ENCODE results near the gene SETD1A. TPM values are rescaled to one million over a fixed set of nuclear protein-coding genes. Genes with fewer than 3 reads are reported as not detected.

The SETD1A gene
- polyA plus RNA-seq, 2 of the 4 experiments (the other 2 are of a cell fraction): 2.0 to 21.2 TPM

DNA sequence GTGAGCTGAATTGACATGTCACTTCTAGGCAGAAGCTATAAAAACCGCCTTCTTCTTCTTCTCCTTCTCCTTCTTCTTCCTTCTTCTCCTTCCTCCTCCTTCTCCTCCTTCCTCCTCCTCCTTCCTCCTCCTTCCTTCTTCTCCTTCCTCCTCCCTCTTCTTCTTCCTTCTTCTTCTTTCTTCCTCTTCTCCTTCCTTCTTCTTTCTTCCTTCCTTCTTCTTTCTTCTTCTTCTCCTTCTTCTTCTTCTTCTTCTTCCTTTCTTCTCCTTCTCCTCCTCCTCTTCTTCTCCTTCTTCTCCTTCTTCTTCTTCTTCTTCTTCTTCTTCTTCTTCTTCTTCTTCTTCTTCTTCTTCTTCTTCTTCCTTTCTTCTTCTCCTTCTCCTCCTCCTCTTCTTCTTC lies 38.9 kb upstream of the SETD1A start:
- FAIRE-seq: no peak
- Histone ChIP-seq H3K27ac (no peak overlapping the region), H3K4me3 (no peak overlapping the region), H3K4me2 (no peak overlapping the region), H3K4me1 (no peaks in the 10 kb centered on the region), H3K9me3 (no peaks in the 10 kb centered on the region)
- POLR2A ChIA-PET: no interaction called here
- 85% methylated on average over 1 of the region's 1 CpG for WGBS (ENCODE audit: missing lambda C conversion rate)
- ATAC-seq: no peak
- CTCF ChIA-PET: interaction anchor here (1.1 to 2.5 kb wide), 4 partner anchors 16 to 74 kb away, joined by 3 to 9 read pairs (median 4); no protein-coding TSS in a partner anchor
- TF ChIP-seq GATA3 (IDR thresholded peaks at IDR 0.05; ENCODE audit: borderline replicate concordance) (no peak), ZNF302 (CRISPR knock-in tag; IDR thresholded peaks at IDR 0.05) (no peak), HEYL (CRISPR knock-in tag; IDR thresholded peaks at IDR 0.05) (no peak), JUNB (IDR thresholded peaks at IDR 0.05) (no peak), RARB (CRISPR knock-in tag; IDR thresholded peaks at IDR 0.05) (no peak), FOSB (CRISPR knock-in tag; IDR thresholded peaks at IDR 0.05) (no peak), HMGXB4 (CRISPR knock-in tag; IDR thresholded peaks at IDR 0.05; ENCODE audit: borderline replicate concordance) (no peak), EHF (CRISPR knock-in tag; IDR thresholded peaks at IDR 0.05) (no peak)
- DNase-seq (ENCODE audit: low read depth in 1 of 2, low spot score in 1 of 2): no peak

DNA sequence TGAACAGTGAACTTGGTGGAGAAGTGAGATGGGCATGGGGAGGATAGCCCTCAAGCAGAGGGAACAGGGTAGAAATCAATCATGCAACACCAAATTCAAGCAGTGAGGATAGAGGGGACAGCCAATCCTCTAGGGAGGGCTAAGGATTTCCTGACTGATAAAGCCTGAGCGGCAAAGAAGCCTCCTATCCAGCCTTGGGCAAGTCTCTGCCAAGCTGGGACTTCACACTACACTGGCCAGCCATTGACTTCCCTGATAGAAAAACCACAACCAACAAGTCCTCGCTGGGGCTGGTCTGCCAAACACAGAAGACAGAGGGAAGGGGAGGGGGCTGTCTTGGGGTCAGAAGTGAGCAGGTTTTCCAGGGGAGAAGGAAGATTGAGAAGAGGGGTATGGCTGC lies 36.7 kb upstream of the SETD1A start:
- Histone ChIP-seq H3K4me1 (peaks cover 9% of the 10 kb centered on the region; the same call in 1 of the 3 replicates), H3K4me3 (no peak overlapping the region), H3K9me3 (no peaks in the 10 kb centered on the region), H3K27ac (no peak overlapping the region), H3K4me2 (no peak overlapping the region)
- ATAC-seq (no peak), FAIRE-seq (no peak), DNase-seq (ENCODE audit: low read depth in 1 of 2, low spot score in 1 of 2) (no peak)
- POLR2A ChIA-PET: no interaction called here
- 94% methylated on average over 2 of the region's 2 CpGs for WGBS (ENCODE audit: missing lambda C conversion rate)
- CTCF ChIA-PET: interaction anchor here (1.2 to 1.8 kb wide), 2 partner anchors 19 to 114 kb away, joined by 3 to 13 read pairs; no protein-coding TSS in a partner anchor
- TF ChIP-seq RAD21 (conservative IDR thresholded peaks at IDR 0.05 in 1 of 2, IDR thresholded peaks at IDR 0.05 in 1 of 2): no peak
- TF ChIP-seq ELK1 (IDR thresholded peaks at IDR 0.05; ENCODE audit: low read depth, low read length): no peak
- no peak for TF ChIP-seq ZNF302 (CRISPR knock-in tag; IDR thresholded peaks at IDR 0.05)
- TF ChIP-seq CEBPB (IDR thresholded peaks at IDR 0.05): no peak
- TF ChIP-seq ESRRA (IDR thresholded peaks at IDR 0.05; ENCODE audit: borderline replicate concordance, low read length): no peak
- TF ChIP-seq CBX8 (IDR thresholded peaks at IDR 0.05): no peak

DNA sequence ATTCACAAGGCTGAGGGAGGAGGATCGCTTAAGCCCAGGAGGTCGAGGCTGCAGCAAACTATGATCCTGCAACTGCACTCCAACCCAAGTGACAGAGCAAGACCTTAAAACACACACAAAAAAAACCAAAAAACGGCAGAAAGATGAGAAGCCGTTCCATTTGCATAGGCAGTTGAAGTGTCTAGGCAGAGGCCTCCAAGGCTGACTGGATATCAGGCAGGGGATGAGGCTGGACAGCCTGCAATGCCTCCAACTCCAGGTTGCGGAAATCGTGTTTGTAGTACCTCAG lies 36.2 kb upstream of the SETD1A start:
- TF ChIP-seq, protein P1, sequence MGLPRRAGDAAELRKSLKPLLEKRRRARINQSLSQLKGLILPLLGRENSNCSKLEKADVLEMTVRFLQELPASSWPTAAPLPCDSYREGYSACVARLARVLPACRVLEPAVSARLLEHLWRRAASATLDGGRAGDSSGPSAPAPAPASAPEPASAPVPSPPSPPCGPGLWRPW (IDR thresholded peaks at IDR 0.05): no peak
- TF ChIP-seq JUN (IDR thresholded peaks at IDR 0.05) (no peak), EP300 (IDR thresholded peaks at IDR 0.05) (no peak), TFCP2L1 (CRISPR knock-in tag; IDR thresholded peaks at IDR 0.05) (no peak)
- TF ChIP-seq, protein P2, sequence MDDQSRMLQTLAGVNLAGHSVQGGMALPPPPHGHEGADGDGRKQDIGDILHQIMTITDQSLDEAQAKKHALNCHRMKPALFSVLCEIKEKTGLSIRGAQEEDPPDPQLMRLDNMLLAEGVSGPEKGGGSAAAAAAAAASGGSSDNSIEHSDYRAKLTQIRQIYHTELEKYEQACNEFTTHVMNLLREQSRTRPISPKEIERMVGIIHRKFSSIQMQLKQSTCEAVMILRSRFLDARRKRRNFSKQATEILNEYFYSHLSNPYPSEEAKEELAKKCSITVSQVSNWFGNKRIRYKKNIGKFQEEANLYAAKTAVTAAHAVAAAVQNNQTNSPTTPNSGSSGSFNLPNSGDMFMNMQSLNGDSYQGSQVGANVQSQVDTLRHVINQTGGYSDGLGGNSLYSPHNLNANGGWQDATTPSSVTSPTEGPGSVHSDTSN (IDR thresholded peaks at IDR 0.05): no peak
- ChIA-PET POLR2A (no interaction called here), CTCF (no interaction called here)
- WGBS (ENCODE audit: missing lambda C conversion rate): 58% methylated on average over 6 of the region's 6 CpGs
- FAIRE-seq: no peak
- H3K4me3 ChIP-seq: peak overlapping the region; percentile 87
- peaks cover 9% of the 10 kb centered on the region; the same call in 1 of the 3 replicates for H3K4me1 ChIP-seq
- no peaks in the 10 kb centered on the region for H3K9me3 ChIP-seq
- peak overlapping the region; percentile 82 for H3K4me2 ChIP-seq
- peak overlapping the region in 1 of 2 experiments; percentile 99; a peak in 3 of 6 replicates for H3K27ac ChIP-seq
- ATAC-seq: no peak
- no peak for DNase-seq (ENCODE audit: low read depth in 1 of 2, low spot score in 1 of 2)

Measured in A549 (cell line).